Measurements from ENCODE around the gene KLHL35. TPM values are rescaled to one million over a fixed set of nuclear protein-coding genes. Genes with fewer than 3 reads are reported as not detected.

Gene KLHL35
- total and polyA plus RNA-seq, 12 donors = 0.25 to 3.5 (median 0.93) TPM

- TF ChIP-seq CTCF (IDR thresholded peaks at IDR 0.05) (peak in 1 of 6 experiments; percentile 20), POLR2A (IDR thresholded peaks at IDR 0.05) (no peak)
- peaks cover 5% of the 10 kb centered on the region for H3K27me3 ChIP-seq
- peak overlapping the region in 1 of 4 donors; percentile 62 for H3K4me3 ChIP-seq
- peak; percentile 48 to 73 (median 58) for DNase-seq
- H3K36me3 ChIP-seq (replicated peaks in 1 of 2) = no peaks in the 10 kb centered on the region
- no peaks in the 10 kb centered on the region for H3K9me3 ChIP-seq (replicated peaks in 1 of 3)
- WGBS, 4 donors = 0 to 2% (median 1%) methylated on average over 1 to 134 of the region's 134 CpGs
- peaks cover 0 to 4% of the 10 kb centered on the region in 2 donors for H3K4me1 ChIP-seq (replicated peaks in 1 of 2)
- H3K27ac ChIP-seq = peak overlapping the region in 2 of 5 donors; percentile 29 to 47
- intact Hi-C loops (cut with DNase I) = no loop called here
These were observed 2.9 kb downstream of the KLHL35 start for GRCh38 chr11:75429902-75430713.

- no peak for DNase-seq
- intact Hi-C loops (cut with DNase I) = no loop called here
- Histone ChIP-seq H3K4me1 (replicated peaks in 1 of 2) (peaks cover 0 to 4% of the 10 kb centered on the region in 2 donors), H3K27ac (peak overlapping the region in 1 of 5 donors; percentile 29), H3K36me3 (replicated peaks in 1 of 2) (no peaks in the 10 kb centered on the region), H3K9me3 (replicated peaks in 1 of 3) (no peaks in the 10 kb centered on the region), H3K4me3 (peak overlapping the region in 1 of 4 donors; percentile 62), H3K27me3 (peaks cover 5% of the 10 kb centered on the region)
- no peak for TF ChIP-seq CTCF (IDR thresholded peaks at IDR 0.05)
- TF ChIP-seq POLR2A (IDR thresholded peaks at IDR 0.05) = no peak
- 21 to 40% (median 30%) methylated on average over 10 to 25 of the region's 25 CpGs for WGBS, 4 donors
These were observed 3.4 kb downstream of the KLHL35 start for GRCh38 chr11:75429641-75429901.

GRCh38 chr11:75428989-75429640 lies 3.9 kb downstream of the KLHL35 start:
- Histone ChIP-seq H3K27me3 (peaks cover 5% of the 10 kb centered on the region), H3K36me3 (replicated peaks in 1 of 2) (no peaks in the 10 kb centered on the region), H3K27ac (no peak overlapping the region), H3K9me3 (replicated peaks in 1 of 3) (no peaks in the 10 kb centered on the region), H3K4me1 (replicated peaks in 1 of 2) (peaks cover 0 to 4% of the 10 kb centered on the region in 2 donors), H3K4me3 (peak overlapping the region in 1 of 4 donors; percentile 2)
- WGBS, 4 donors = 74 to 84% (median 78%) methylated on average over 16 of the region's 16 CpGs
- TF ChIP-seq POLR2A (IDR thresholded peaks at IDR 0.05) (no peak), CTCF (IDR thresholded peaks at IDR 0.05) (no peak)
- intact Hi-C loops (cut with DNase I) = no loop called here
- no peak for DNase-seq

GRCh38 chr11:75428281-75428724 lies 4.7 kb downstream of the KLHL35 start:
- TF ChIP-seq POLR2A (IDR thresholded peaks at IDR 0.05) (peak in 1 of 2 donors; percentile 41), CTCF (IDR thresholded peaks at IDR 0.05) (no peak)
- Histone ChIP-seq H3K36me3 (replicated peaks in 1 of 2) (no peaks in the 10 kb centered on the region), H3K4me3 (peak overlapping the region in 1 of 4 donors; percentile 2), H3K27me3 (peaks cover 5% of the 10 kb centered on the region), H3K9me3 (replicated peaks in 1 of 3) (no peaks in the 10 kb centered on the region), H3K4me1 (replicated peaks in 1 of 2) (peaks cover 0 to 4% of the 10 kb centered on the region in 2 donors), H3K27ac (peak overlapping the region in 1 of 5 donors; percentile 0)
- 24 to 46% (median 34%) methylated on average over 22 to 32 of the region's 32 CpGs for WGBS, 4 donors
- peak; percentile 85 to 98 (median 87) for DNase-seq
- intact Hi-C loops (cut with DNase I) = no loop called here
